Muscle layer of colon (tissue), 2 donors: ENCODE results near the gene CD200R1L.

Experiments used
- H3K27ac ChIP-seq: one replicate; pipeline ENCODE4 v1.7.0; 2013; ENCODE audit warnings: low read depth, mild to moderate bottlenecking, low read length, moderate library complexity
- H3K27me3 ChIP-seq, 2 donors: one replicate each; pipeline ENCODE4 v1.7.0; 2013; ENCODE audit warnings: low read length in 2 of 2, mild to moderate bottlenecking in 2 of 2; ENCODE audit not compliant: insufficient read depth in 2 of 2, control insufficient read depth in 1 of 2
- H3K36me3 ChIP-seq: one replicate; pipeline ENCODE4 v1.7.0; 2013; ENCODE audit warnings: mild to moderate bottlenecking, low read length; ENCODE audit not compliant: insufficient read depth
- H3K4me1 ChIP-seq: one replicate; pipeline ENCODE4 v1.7.0; 2013; ENCODE audit warnings: mild to moderate bottlenecking, low read length; ENCODE audit not compliant: insufficient read depth
- H3K4me3 ChIP-seq, 2 donors: one replicate each; pipeline ENCODE4 v1.7.0; 2013; ENCODE audit warnings: low read length in 2 of 2, low read depth in 1 of 2, mild to moderate bottlenecking in 1 of 2, moderate library complexity in 1 of 2
- H3K9ac ChIP-seq: one replicate; pipeline ENCODE4 v1.7.0; 2013; ENCODE audit warnings: low read length
- H3K9me3 ChIP-seq: one replicate; pipeline ENCODE4 v1.7.0; 2013; ENCODE audit warnings: mild to moderate bottlenecking, low read length
- donor health status: abdominal sarcoma.
- donor health status: Adenocarcinoma of cecum.

The CD200R1L gene, protein sequence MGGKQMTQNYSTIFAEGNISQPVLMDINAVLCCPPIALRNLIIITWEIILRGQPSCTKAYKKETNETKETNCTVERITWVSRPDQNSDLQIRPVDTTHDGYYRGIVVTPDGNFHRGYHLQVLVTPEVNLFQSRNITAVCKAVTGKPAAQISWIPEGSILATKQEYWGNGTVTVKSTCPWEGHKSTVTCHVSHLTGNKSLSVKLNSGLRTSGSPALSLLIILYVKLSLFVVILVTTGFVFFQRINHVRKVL

DNA sequence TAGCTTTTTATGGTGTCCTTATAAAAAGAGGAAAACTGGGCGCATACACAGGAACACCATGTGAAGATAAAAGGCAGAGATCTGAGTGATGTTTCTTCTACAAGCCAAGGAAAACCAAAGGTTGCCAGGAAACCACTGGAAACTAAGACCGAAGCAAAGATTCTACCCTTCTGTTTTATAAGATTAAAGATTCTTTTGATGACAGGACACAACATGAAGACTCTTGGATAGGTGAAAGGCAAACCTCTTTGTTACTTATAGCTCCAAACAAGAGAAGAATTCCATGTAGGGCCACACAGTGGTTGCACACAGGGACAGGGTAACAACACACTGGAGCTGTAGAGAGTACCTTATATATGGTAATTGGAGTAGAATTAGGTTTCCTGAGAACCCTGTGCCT, at the start of gene CD200R1L:
CD200R1L (minus strand) TSS at position 101 of the 400 bp plus-strand sequence. CDS start 17,497 bp downstream, outside the sequence.
- Histone ChIP-seq H3K4me3 (no peak within 1 kb of the TSS), H3K9me3 (no peaks in the 10 kb centered on the region), H3K27me3 (no peaks in the 10 kb centered on the region), H3K36me3 (no peaks in the 10 kb centered on the region), H3K9ac (no peak within 1 kb of the TSS), H3K4me1 (no peaks in the 10 kb centered on the region), H3K27ac (no peak within 1 kb of the TSS)

DNA sequence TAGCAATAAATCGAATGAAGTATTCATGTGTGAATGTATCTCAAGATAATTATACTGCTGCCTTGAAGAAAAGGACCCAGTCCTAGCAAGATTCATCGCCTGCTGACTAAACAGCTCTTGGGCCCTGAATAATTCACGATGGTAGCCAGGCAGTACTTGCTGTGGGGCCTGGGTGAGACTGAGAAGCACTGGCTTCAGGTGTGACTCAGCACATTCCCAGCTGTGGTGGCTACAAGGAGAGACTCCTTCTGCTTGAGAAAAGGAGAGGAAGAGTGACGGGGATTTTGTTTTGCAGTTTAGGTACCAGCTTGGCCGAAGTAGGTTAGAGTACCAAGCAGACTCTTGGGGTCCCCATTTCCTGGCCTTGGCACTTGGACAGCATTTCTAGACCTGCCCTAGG, 47.6 kb upstream of the CD200R1L start:
- no peak overlapping the region for H3K4me3 ChIP-seq
- no peaks in the 10 kb centered on the region for H3K36me3 ChIP-seq
- no peak overlapping the region for H3K9ac ChIP-seq
- H3K4me1 ChIP-seq = no peaks in the 10 kb centered on the region
- no peak overlapping the region for H3K27ac ChIP-seq
- no peaks in the 10 kb centered on the region for H3K9me3 ChIP-seq
- H3K27me3 ChIP-seq = no peaks in the 10 kb centered on the region

DNA sequence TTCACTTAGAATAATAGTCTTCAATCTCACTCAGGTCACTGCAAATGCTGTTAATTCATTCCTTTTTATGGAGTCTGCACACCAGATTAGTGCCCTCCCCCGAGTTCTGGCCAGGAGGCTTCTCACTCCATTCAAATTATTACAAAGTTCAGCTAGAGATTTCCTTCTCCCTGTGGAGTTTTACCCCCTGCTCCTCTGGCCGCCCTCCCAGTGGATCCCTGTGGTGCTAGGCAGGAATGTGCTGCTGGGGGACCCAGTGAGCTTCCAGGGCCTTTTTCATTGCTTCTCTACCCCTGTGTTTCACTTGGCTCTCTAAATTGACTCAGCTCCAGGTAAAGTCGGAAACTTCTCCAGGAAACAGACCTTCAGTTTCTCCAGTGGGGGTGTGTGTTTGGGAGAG, 42.7 kb upstream of the CD200R1L start:
- Histone ChIP-seq H3K4me1 (no peaks in the 10 kb centered on the region), H3K9me3 (no peaks in the 10 kb centered on the region), H3K27ac (no peak overlapping the region), H3K36me3 (no peaks in the 10 kb centered on the region), H3K4me3 (no peak overlapping the region), H3K9ac (no peak overlapping the region), H3K27me3 (no peaks in the 10 kb centered on the region)

DNA sequence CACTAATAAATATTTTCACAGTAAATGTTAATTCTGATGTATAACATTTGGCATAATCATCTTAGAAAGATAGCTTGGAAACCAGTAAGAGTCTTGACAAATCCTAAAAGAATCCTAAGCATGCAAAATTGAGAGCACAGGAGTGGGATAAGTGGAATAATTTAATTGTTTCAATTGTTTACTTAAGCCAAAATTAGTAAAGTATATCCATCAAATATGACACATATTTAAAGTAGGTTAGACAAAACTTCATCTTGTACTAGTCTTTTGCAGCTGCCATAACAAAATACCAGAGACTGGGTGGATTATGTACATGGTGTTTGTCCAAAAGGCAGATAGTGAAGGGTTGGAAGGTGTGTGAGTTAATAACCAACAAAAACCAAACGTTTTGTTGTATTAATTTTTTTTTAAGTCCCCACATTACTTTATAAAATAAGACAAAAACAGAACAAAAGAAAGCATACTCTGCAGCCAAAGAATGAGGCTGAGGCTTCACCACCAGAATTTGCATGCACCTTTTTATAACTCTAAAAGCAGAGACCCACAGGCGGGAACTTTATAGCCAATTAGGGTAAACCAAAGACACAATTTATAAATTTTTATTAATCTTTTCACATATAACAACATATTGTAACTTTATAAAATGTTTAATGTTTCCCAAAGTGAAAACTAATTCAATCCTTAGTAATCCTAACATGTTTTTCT, 41.9 kb upstream of the CD200R1L start:
- Histone ChIP-seq H3K27me3 (no peaks in the 10 kb centered on the region), H3K27ac (no peak overlapping the region), H3K36me3 (no peaks in the 10 kb centered on the region), H3K4me1 (no peaks in the 10 kb centered on the region), H3K4me3 (no peak overlapping the region), H3K9ac (no peak overlapping the region), H3K9me3 (no peaks in the 10 kb centered on the region)

DNA sequence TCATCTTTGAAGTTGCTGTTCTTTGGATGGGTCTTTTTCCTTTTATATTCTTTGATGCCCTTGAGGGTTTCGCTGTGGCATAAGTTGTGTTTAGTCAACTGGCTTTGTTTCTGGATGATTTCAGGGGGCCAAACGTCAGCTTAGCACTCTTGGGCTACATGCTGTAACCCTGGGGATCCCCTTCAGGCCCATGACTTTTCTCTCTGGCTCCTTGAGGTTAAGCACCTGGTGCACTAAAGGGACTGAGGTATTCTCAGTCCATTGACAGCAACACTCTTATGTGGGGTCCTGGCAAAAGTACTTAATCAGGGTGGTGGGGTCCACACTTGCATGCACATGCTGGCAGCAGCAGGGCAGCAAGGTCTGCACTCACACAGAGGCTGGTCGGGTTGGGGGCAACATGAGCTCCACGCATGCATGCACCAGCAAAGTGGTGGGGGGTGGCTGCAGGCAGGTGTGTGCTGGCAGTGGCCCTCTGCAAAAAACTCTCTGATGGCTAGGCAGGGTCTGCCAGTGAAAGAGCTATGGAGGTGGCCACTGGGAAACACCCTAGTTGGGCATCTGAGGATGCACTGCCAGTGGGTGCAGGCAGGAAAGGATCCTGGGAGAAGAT, 38.1 kb upstream of the CD200R1L start:
- Histone ChIP-seq H3K4me3 (no peak overlapping the region), H3K9me3 (no peaks in the 10 kb centered on the region), H3K36me3 (no peaks in the 10 kb centered on the region), H3K4me1 (no peaks in the 10 kb centered on the region), H3K27me3 (no peaks in the 10 kb centered on the region), H3K9ac (no peak overlapping the region), H3K27ac (no peak overlapping the region)

DNA sequence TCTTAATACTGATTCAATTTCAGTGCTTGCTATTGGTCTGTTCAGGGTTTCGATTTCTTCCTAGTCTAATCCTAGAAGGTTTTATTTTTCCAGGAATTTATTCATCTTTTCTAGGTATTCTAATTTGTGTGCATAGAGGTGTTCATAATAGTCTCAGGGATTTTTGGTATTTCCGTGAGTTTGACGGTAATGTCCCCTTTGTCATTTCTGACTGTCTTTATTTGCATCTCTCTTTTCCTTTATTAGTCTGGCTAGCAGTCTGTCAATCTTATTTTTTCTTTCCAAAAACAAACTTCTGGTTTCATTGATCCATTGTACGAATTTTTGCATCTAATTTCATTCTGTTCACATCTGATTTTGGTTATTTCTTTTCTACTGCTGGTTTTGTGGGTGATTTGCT, 35.2 kb upstream of the CD200R1L start:
- no peaks in the 10 kb centered on the region for H3K36me3 ChIP-seq
- H3K9ac ChIP-seq = no peak overlapping the region
- H3K27ac ChIP-seq = no peak overlapping the region
- H3K9me3 ChIP-seq = no peaks in the 10 kb centered on the region
- H3K27me3 ChIP-seq = no peaks in the 10 kb centered on the region
- H3K4me3 ChIP-seq = no peak overlapping the region
- H3K4me1 ChIP-seq = no peaks in the 10 kb centered on the region

DNA sequence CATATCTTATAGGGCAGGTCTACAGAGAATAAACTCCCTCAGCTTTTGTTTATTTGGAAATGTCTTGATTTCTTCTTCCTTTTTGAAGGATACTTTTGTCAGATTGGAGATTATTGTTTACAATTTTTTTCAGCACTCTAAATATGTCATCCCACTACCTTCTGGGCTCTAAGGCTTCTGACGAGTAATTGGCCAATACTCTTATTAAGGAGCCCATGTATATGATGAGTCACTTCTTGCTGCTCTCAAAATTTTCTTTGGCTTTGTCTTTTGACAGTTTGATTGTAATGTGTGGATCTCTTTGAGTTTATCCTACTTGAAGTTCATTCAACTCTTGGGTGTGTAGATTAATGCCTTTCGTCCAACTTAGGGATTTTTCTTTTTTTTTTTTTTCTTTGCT, 28.9 kb upstream of the CD200R1L start:
- Histone ChIP-seq H3K27me3 (no peaks in the 10 kb centered on the region), H3K9me3 (no peaks in the 10 kb centered on the region), H3K4me1 (no peaks in the 10 kb centered on the region), H3K4me3 (no peak overlapping the region), H3K27ac (no peak overlapping the region), H3K9ac (no peak overlapping the region), H3K36me3 (no peaks in the 10 kb centered on the region)

DNA sequence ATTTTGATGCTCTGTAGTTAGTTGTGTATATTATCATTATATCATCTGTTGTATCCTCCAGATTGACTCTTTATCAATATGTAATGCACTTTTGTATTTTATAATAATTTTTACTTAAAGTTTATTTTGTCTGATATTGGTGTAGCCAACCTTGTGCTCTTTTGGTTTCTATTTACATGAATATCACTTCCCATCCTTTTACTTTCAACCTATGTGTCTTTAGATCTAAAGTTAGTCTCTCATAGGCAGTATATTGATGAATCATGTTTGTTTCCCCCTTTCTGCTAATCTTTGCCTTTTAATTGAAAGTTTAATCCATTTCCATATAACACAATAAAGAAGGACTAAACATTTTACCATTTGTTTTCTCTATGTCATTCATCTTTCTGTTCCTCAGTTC, 28.1 kb upstream of the CD200R1L start:
- H3K27me3 ChIP-seq = no peaks in the 10 kb centered on the region
- H3K27ac ChIP-seq = no peak overlapping the region
- H3K4me1 ChIP-seq = no peaks in the 10 kb centered on the region
- no peaks in the 10 kb centered on the region for H3K36me3 ChIP-seq
- H3K9ac ChIP-seq = no peak overlapping the region
- no peaks in the 10 kb centered on the region for H3K9me3 ChIP-seq
- no peak overlapping the region for H3K4me3 ChIP-seq

DNA sequence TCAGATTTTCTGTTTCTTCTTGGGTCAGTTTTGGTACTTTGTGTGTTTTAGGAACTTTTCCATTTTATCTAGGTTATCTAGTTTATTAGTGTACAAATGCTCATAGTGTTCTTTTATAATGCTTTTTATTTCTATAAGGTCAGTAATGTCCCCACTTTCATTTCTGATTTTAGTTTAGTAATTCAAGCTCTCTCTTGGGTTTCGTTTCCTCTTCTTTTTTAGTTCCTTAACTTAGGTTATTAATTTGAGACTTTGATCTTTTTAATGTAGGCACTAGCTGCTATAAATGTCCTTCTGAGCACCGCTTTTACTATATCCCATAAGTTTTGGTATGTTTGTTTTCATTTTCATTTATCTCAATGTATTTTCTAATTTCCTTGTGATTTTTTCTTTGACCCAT, 27.0 kb upstream of the CD200R1L start:
- Histone ChIP-seq H3K36me3 (no peaks in the 10 kb centered on the region), H3K27me3 (no peaks in the 10 kb centered on the region), H3K4me3 (no peak overlapping the region), H3K27ac (no peak overlapping the region), H3K4me1 (no peaks in the 10 kb centered on the region), H3K9ac (no peak overlapping the region), H3K9me3 (no peaks in the 10 kb centered on the region)

DNA sequence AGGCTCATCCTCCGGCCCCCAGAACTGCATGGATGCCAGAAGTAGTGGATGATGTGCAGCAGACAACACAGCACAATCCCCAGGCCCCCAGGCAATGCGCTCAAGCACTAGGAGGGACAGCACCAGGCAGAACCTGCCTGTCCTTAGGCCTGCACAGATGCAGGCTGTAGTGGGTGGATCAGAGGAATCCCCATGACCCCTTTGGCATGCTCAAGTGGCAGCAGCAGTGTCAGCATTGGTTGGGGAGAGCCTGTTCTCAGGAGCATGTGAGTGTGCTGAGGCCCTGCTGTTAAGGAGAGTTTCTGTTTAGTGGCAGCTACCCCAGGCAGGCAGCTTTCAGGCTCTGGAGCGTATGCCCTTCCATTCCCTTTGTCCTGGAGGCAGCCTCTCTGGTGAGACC, 25.1 kb upstream of the CD200R1L start:
- no peak overlapping the region for H3K4me3 ChIP-seq
- H3K9me3 ChIP-seq = no peaks in the 10 kb centered on the region
- no peak overlapping the region for H3K9ac ChIP-seq
- H3K4me1 ChIP-seq = no peaks in the 10 kb centered on the region
- no peak overlapping the region for H3K27ac ChIP-seq
- H3K27me3 ChIP-seq = no peaks in the 10 kb centered on the region
- H3K36me3 ChIP-seq = no peaks in the 10 kb centered on the region

DNA sequence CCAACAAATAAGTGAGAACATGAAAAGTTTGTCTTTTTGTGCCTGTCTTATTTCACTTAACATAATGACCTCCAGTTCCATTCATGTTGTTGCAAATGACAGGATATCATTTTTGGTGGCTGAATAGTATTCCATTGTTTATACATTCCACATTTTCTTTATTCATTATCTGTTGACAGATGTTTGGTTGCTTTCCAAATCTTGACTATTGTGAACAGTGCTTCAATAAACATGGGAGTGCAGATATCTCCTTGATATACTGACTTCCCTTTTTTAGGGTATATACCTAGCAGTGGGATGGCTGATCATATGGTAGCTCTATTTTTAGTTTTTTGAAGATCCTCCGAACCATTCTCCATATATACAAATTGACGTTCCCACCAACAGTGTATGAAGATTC, 19.1 kb upstream of the CD200R1L start:
- Histone ChIP-seq H3K27me3 (no peaks in the 10 kb centered on the region), H3K36me3 (no peaks in the 10 kb centered on the region), H3K9ac (no peak overlapping the region), H3K4me3 (no peak overlapping the region), H3K4me1 (no peaks in the 10 kb centered on the region), H3K9me3 (no peaks in the 10 kb centered on the region), H3K27ac (no peak overlapping the region)
